HEK293 (cell line): ENCODE measurements around the gene COPS9.

Source experiments
- CTCF ChIP-seq: fragments of 450-650 bp; formaldehyde crosslinking; IDR thresholded peaks from 2 replicates; pipeline ENCODE4 v1.5.1; 2016; ENCODE audit warnings: missing biosample characterization, missing genetic modification characterization
- MYNN ChIP-seq: fragments of 450-650 bp; formaldehyde crosslinking; IDR thresholded peaks from 2 replicates; pipeline ENCODE4 v1.5.1; 2016; ENCODE audit warnings: missing biosample characterization, missing genetic modification characterization, borderline replicate concordance
- OVOL3 ChIP-seq: fragments of 450-650 bp; formaldehyde crosslinking; IDR thresholded peaks from 2 replicates; pipeline ENCODE4 v1.5.1; 2016; ENCODE audit warnings: missing biosample characterization, missing genetic modification characterization
- ZBTB49 ChIP-seq: fragments of 450-650 bp; formaldehyde crosslinking; IDR thresholded peaks from 2 replicates; pipeline ENCODE4 v1.5.1; 2016; ENCODE audit warnings: missing biosample characterization, missing genetic modification characterization, low read depth
- ZNF121 ChIP-seq: fragments of 450-650 bp; formaldehyde crosslinking; IDR thresholded peaks from 2 replicates; pipeline ENCODE4 v1.5.1; 2016; ENCODE audit warnings: missing biosample characterization, missing genetic modification characterization
- ZNF555 ChIP-seq: fragments of 450-650 bp; formaldehyde crosslinking; conservative IDR thresholded peaks from 2 replicates; pipeline ENCODE4 v1.5.1; 2017; ENCODE audit warnings: missing biosample characterization, mild to moderate bottlenecking, missing genetic modification characterization, inconsistent platforms
- ZNF629 ChIP-seq: fragments of 450-650 bp; formaldehyde crosslinking; IDR thresholded peaks from 2 replicates; pipeline ENCODE4 v1.5.1; 2017; ENCODE audit warnings: missing biosample characterization, missing genetic modification characterization

- TF ChIP-seq CTCF (no peak), ZNF121 (no peak), OVOL3 (tag by site-specific recombination) (no peak), MYNN (tag by site-specific recombination) (no peak), ZNF555 (tag by site-specific recombination) (no peak), ZNF629 (tag by site-specific recombination) (no peak), ZBTB49 (tag by site-specific recombination) (no peak)
Observed at GRCh38 chr2:240086563-240086962, 49.5 kb downstream of the COPS9 start.
